Measurements from ENCODE around the gene TIGD3. TPM values are rescaled to one million over a fixed set of nuclear protein-coding genes. Genes with fewer than 3 reads are reported as not detected.
A peak's percentile ranks its signal among the peaks of the same experiment; 100 is the strongest.

Gene TIGD3
- total and polyA plus RNA-seq, 2 of the 13 experiments (the other 11 are each of a cell fraction or from before 2014, with no cell fraction given), result 0.49 to 4.9 TPM

DNA sequence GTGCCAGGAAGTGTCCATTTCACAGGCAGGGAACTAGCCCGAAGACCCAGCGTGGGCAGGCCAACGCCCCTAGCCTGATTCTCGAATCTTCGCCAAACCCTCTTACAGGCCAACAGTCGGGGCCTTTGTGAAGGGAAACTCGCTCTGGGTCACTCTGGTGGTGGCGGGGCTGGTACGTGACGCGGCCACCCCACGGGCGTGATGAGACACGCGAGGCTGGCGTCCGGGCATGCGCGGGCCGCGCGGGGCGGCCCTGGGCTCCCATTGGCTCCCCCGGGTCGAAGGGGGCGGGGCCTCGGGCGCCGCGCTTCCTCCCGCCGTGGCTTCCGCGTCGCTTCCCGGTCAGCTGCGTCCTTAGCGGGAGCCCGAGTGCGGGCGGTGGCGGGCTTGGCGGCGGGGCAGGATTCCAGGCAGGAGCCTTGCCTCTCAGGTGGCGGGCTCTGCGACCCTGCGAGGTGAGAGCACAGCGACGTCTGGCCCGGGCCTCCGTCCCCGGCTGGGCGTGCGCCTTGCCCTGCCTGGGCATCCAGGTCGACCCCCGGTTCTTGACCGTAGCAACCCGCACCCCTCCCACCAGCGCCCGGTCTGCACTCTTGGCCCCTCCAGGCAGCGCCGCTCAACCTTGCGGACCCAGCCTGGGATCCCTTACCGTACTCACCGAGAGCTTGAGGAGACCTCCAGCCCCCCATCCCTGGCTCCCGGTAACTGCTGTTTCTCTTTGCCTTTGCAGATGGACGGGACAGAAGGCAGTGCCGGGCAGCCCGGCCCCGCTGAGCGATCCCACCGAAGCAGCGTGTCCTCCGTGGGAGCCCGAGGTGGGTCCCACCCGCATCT, 32.0 kb downstream of the TIGD3 start, which contains the start of gene FRMD8 (continued):
- no peak for TF ChIP-seq MAFF (IDR thresholded peaks at IDR 0.05; ENCODE audit: low read depth, low read length)
- TF ChIP-seq CBX5 (CRISPR knock-in tag; IDR thresholded peaks at IDR 0.05; ENCODE audit: borderline replicate concordance), result no peak
- TF ChIP-seq ZNF292 (CRISPR knock-in tag; IDR thresholded peaks at IDR 0.05; ENCODE audit: borderline replicate concordance, low read depth), result no peak
- TF ChIP-seq ZBTB1 (CRISPR knock-in tag; IDR thresholded peaks at IDR 0.05; ENCODE audit: borderline replicate concordance), result no peak
- peak; percentile 61 for TF ChIP-seq BHLHE40 (IDR thresholded peaks at IDR 0.05; ENCODE audit: low read length)
- TF ChIP-seq ZBTB38 (CRISPR knock-in tag; IDR thresholded peaks at IDR 0.05), result peak; percentile 46; the same call in 1 of the 2 replicates
- TF ChIP-seq, protein P1, sequence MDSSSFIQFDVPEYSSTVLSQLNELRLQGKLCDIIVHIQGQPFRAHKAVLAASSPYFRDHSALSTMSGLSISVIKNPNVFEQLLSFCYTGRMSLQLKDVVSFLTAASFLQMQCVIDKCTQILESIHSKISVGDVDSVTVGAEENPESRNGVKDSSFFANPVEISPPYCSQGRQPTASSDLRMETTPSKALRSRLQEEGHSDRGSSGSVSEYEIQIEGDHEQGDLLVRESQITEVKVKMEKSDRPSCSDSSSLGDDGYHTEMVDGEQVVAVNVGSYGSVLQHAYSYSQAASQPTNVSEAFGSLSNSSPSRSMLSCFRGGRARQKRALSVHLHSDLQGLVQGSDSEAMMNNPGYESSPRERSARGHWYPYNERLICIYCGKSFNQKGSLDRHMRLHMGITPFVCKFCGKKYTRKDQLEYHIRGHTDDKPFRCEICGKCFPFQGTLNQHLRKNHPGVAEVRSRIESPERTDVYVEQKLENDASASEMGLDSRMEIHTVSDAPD (CRISPR knock-in tag; IDR thresholded peaks at IDR 0.05), result no peak
- TF ChIP-seq ZNF234 (CRISPR knock-in tag; conservative IDR thresholded peaks at IDR 0.05), result peak; percentile 92; the same call in 1 of the 2 replicates
- peak; percentile 55; the same call in 1 of the 2 replicates for TF ChIP-seq GATA4 (IDR thresholded peaks at IDR 0.05; ENCODE audit: borderline replicate concordance, low read depth)
- no peak for TF ChIP-seq MLLT10 (CRISPR knock-in tag; IDR thresholded peaks at IDR 0.05)
- no peak for TF ChIP-seq ZNF7 (CRISPR knock-in tag; IDR thresholded peaks at IDR 0.05)
- TF ChIP-seq PRDM4 (CRISPR knock-in tag; IDR thresholded peaks at IDR 0.05; ENCODE audit: borderline replicate concordance), result no peak; the same call in 1 of the 2 replicates
- TF ChIP-seq JARID2 (CRISPR knock-in tag; IDR thresholded peaks at IDR 0.05; ENCODE audit: insufficient replicate concordance), result no peak
- 0 out of 2 replicates have a peak, but pooled peaks have one; percentile 71 for TF ChIP-seq ZNF383 (CRISPR knock-in tag; IDR thresholded peaks at IDR 0.05; ENCODE audit: borderline replicate concordance)
- no peak for TF ChIP-seq GLI4 (CRISPR knock-in tag; IDR thresholded peaks at IDR 0.05; ENCODE audit: borderline replicate concordance)
- TF ChIP-seq, protein P2, sequence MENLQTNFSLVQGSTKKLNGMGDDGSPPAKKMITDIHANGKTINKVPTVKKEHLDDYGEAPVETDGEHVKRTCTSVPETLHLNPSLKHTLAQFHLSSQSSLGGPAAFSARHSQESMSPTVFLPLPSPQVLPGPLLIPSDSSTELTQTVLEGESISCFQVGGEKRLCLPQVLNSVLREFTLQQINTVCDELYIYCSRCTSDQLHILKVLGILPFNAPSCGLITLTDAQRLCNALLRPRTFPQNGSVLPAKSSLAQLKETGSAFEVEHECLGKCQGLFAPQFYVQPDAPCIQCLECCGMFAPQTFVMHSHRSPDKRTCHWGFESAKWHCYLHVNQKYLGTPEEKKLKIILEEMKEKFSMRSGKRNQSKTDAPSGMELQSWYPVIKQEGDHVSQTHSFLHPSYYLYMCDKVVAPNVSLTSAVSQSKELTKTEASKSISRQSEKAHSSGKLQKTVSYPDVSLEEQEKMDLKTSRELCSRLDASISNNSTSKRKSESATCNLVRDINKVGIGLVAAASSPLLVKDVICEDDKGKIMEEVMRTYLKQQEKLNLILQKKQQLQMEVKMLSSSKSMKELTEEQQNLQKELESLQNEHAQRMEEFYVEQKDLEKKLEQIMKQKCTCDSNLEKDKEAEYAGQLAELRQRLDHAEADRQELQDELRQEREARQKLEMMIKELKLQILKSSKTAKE (CRISPR knock-in tag; IDR thresholded peaks at IDR 0.05; ENCODE audit: borderline replicate concordance), result no peak
- TF ChIP-seq, protein P3, sequence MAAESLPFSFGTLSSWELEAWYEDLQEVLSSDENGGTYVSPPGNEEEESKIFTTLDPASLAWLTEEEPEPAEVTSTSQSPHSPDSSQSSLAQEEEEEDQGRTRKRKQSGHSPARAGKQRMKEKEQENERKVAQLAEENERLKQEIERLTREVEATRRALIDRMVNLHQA (CRISPR knock-in tag; IDR thresholded peaks at IDR 0.05), result no peak
- no peak for TF ChIP-seq PAX8 (CRISPR knock-in tag; IDR thresholded peaks at IDR 0.05; ENCODE audit: borderline replicate concordance)
- TF ChIP-seq TEF (CRISPR knock-in tag; IDR thresholded peaks at IDR 0.05), result no peak
